ENCODE results near the gene PTPN11. TPM values are rescaled to one million over a fixed set of nuclear protein-coding genes. Genes with fewer than 3 reads are reported as not detected.

PTPN11 gene
- total RNA-seq, 1 donor from 2014 or later, result 83.1 TPM

GRCh38 chr12:112535017-112535416 lies 116.3 kb downstream of the PTPN11 start:
- ChIA-PET CTCF (no interaction called here), POLR2A (no interaction called here)
- ATAC-seq (ENCODE audit: low read depth) (no peak), DNase-seq (no peak)
- no peak overlapping the region for H3K27ac Mint-ChIP-seq
- no peak for TF ChIP-seq CTCF (IDR thresholded peaks at IDR 0.05)
- intact Hi-C loops (cut with micrococcal nuclease), result no loop called here
- no peaks in the 10 kb centered on the region for H3K4me1 Mint-ChIP-seq
- H3K36me3 Mint-ChIP-seq (ENCODE audit: low read depth), result no peaks in the 10 kb centered on the region
- H3K4me3 Mint-ChIP-seq, result no peak overlapping the region
- H3K9me3 Mint-ChIP-seq, result no peaks in the 10 kb centered on the region
- H3K27me3 Mint-ChIP-seq, result peaks cover 5% of the 10 kb centered on the region

GRCh38 chr12:112535637-112536366 lies 117.1 kb downstream of the PTPN11 start:
- no peaks in the 10 kb centered on the region for H3K9me3 Mint-ChIP-seq
- no peak for TF ChIP-seq CTCF (IDR thresholded peaks at IDR 0.05)
- H3K27ac Mint-ChIP-seq, result no peak overlapping the region
- no peaks in the 10 kb centered on the region for H3K36me3 Mint-ChIP-seq (ENCODE audit: low read depth)
- H3K4me3 Mint-ChIP-seq, result no peak overlapping the region
- H3K27me3 Mint-ChIP-seq, result peaks cover 5% of the 10 kb centered on the region
- DNase-seq (no peak), ATAC-seq (ENCODE audit: low read depth) (no peak)
- ChIA-PET POLR2A (no interaction called here), CTCF (no interaction called here)
- no peaks in the 10 kb centered on the region for H3K4me1 Mint-ChIP-seq
- intact Hi-C loops (cut with micrococcal nuclease), result no loop called here

GRCh38 chr12:112536367-112536730 lies 117.6 kb downstream of the PTPN11 start:
- peaks cover 5% of the 10 kb centered on the region for H3K27me3 Mint-ChIP-seq
- no peak overlapping the region for H3K27ac Mint-ChIP-seq
- H3K4me3 Mint-ChIP-seq, result no peak overlapping the region
- no peak for DNase-seq
- ATAC-seq (ENCODE audit: low read depth), result no peak
- H3K36me3 Mint-ChIP-seq (ENCODE audit: low read depth), result no peaks in the 10 kb centered on the region
- no peak for TF ChIP-seq CTCF (IDR thresholded peaks at IDR 0.05)
- no peaks in the 10 kb centered on the region for H3K4me1 Mint-ChIP-seq
- intact Hi-C loops (cut with micrococcal nuclease), result no loop called here
- H3K9me3 Mint-ChIP-seq, result no peaks in the 10 kb centered on the region
- ChIA-PET POLR2A (no interaction called here), CTCF (no interaction called here)

GRCh38 chr12:112537710-112538396 lies 119.1 kb downstream of the PTPN11 start:
- CTCF ChIA-PET, result no interaction called here

More at GRCh38 chr12:112537710-112538396, 119.1 kb downstream of the PTPN11 start:
- TF ChIP-seq CTCF (IDR thresholded peaks at IDR 0.05), result no peak
- Mint-ChIP-seq H3K27me3 (peaks cover 14% of the 10 kb centered on the region), H3K9me3 (no peaks in the 10 kb centered on the region), H3K4me3 (no peak overlapping the region), H3K27ac (no peak overlapping the region), H3K4me1 (no peaks in the 10 kb centered on the region), H3K36me3 (ENCODE audit: low read depth) (no peaks in the 10 kb centered on the region)
- POLR2A ChIA-PET, result no interaction called here
- DNase-seq (no peak), ATAC-seq (ENCODE audit: low read depth) (no peak)
- intact Hi-C loops (cut with micrococcal nuclease), result no loop called here

All from activated B cell treated with CpG ODN at 0.5 μM for 24 hours (primary cell).